SK-N-SH treated with all-trans-retinoic acid at 6 μM for 48 hours (cell line): ENCODE results near the gene CLBA1.

Experiments
- ATAC-seq: fragments of 200-7000 bp; cut with Tn5 transposase; 3 replicates; pipeline ENCODE4 v1.9.1; 2020; ENCODE audit warnings: mild to moderate bottlenecking, moderate library complexity
- ARNTL ChIP-seq: fragments of 450-650 bp; formaldehyde crosslinking; IDR thresholded peaks from 2 replicates; pipeline ENCODE4 v1.5.0; 2020; ENCODE audit warnings: low read depth, mild to moderate bottlenecking, moderate library complexity, borderline replicate concordance
- BACH2 ChIP-seq: fragments of 250-450 bp; sonication (Bioruptor Pico); IDR thresholded peaks from 2 replicates; pipeline ENCODE4 v1.9.0; 2021; ENCODE audit warnings: mild to moderate bottlenecking, borderline replicate concordance
- CSDC2 ChIP-seq: fragments of 250-450 bp; sonication (Bioruptor Pico); IDR thresholded peaks from 2 replicates; pipeline ENCODE4 v1.5.0; 2020; ENCODE audit warnings: mild to moderate bottlenecking, moderate library complexity
- CSRNP3 ChIP-seq: fragments of 250-450 bp; sonication (Bioruptor Pico); IDR thresholded peaks from 2 replicates; pipeline ENCODE4 v1.5.1; 2021; ENCODE audit warnings: mild to moderate bottlenecking, moderate library complexity
- ESRRG ChIP-seq: fragments of 250-450 bp; sonication (Bioruptor Pico); IDR thresholded peaks from 2 replicates; pipeline ENCODE4 v1.6.1; 2021; ENCODE audit warnings: mild to moderate bottlenecking
- OSR1 ChIP-seq: fragments of 250-450 bp; sonication (Bioruptor Pico); IDR thresholded peaks from 2 replicates; pipeline ENCODE4 v1.8.0; 2022; ENCODE audit warnings: moderate library complexity, mild to moderate bottlenecking, inconsistent platforms
- PPARA ChIP-seq: fragments of 250-450 bp; sonication (Bioruptor Pico); IDR thresholded peaks from 2 replicates; pipeline ENCODE4 v1.5.0; 2020; ENCODE audit warnings: mild to moderate bottlenecking, borderline replicate concordance
- RARB ChIP-seq: fragments of 250-450 bp; sonication (Bioruptor Pico); IDR thresholded peaks from 2 replicates; pipeline ENCODE4 v1.8.0; 2021; ENCODE audit warnings: mild to moderate bottlenecking, moderate library complexity
- SNAI2 ChIP-seq: fragments of 250-450 bp; sonication (Bioruptor Pico); IDR thresholded peaks from 2 replicates; pipeline ENCODE4 v1.5.0; 2020; ENCODE audit warnings: mild to moderate bottlenecking, moderate library complexity
- TCF4 ChIP-seq: fragments of 250-450 bp; sonication (Bioruptor Pico); IDR thresholded peaks from 2 replicates; pipeline ENCODE4 v1.8.0; 2021; ENCODE audit warnings: mild to moderate bottlenecking, moderate library complexity, borderline replicate concordance
- TOX ChIP-seq: fragments of 250-450 bp; sonication (Bioruptor Pico); IDR thresholded peaks from 2 replicates; pipeline ENCODE4 v1.8.0; 2021; ENCODE audit warnings: mild to moderate bottlenecking, moderate library complexity, borderline replicate concordance
- TSHZ2 ChIP-seq: fragments of 250-450 bp; sonication (Bioruptor Pico); IDR thresholded peaks from 2 replicates; pipeline ENCODE4 v1.5.0; 2020; ENCODE audit warnings: mild to moderate bottlenecking, moderate library complexity
- ZC3H10 ChIP-seq: fragments of 250-450 bp; sonication (Bioruptor Pico); IDR thresholded peaks from 2 replicates; pipeline ENCODE4 v1.5.1; 2021; ENCODE audit warnings: mild to moderate bottlenecking, moderate library complexity
- ZFP3 ChIP-seq: fragments of 250-450 bp; sonication (Bioruptor Pico); IDR thresholded peaks from 2 replicates; pipeline ENCODE4 v1.5.0; 2020; ENCODE audit warnings: mild to moderate bottlenecking, moderate library complexity
- ZFP30 ChIP-seq: fragments of 450-650 bp; formaldehyde crosslinking; IDR thresholded peaks from 2 replicates; pipeline ENCODE4 v1.5.0; 2022; ENCODE audit warnings: mild to moderate bottlenecking, moderate library complexity
- ZNF565 ChIP-seq: fragments of 450-650 bp; formaldehyde crosslinking; conservative IDR thresholded peaks from 2 replicates; pipeline ENCODE4 v1.5.0; 2020; ENCODE audit warnings: low read depth, mild to moderate bottlenecking, moderate library complexity
- ZNF70 ChIP-seq: fragments of 450-650 bp; formaldehyde crosslinking; IDR thresholded peaks from 2 replicates; pipeline ENCODE4 v1.5.0; 2020; ENCODE audit warnings: mild to moderate bottlenecking, moderate library complexity
- ZNF8 ChIP-seq: fragments of 450-650 bp; formaldehyde crosslinking; IDR thresholded peaks from 2 replicates; pipeline ENCODE4 v1.5.0; 2020; ENCODE audit warnings: mild to moderate bottlenecking, moderate library complexity
- TF ChIP-seq, protein P1 (sequence below): fragments of 250-450 bp; sonication (Bioruptor Pico); IDR thresholded peaks from 2 replicates; pipeline ENCODE4 v1.8.0; 2021; ENCODE audit warnings: low read depth, mild to moderate bottlenecking, moderate library complexity, borderline replicate concordance
- TF ChIP-seq, protein P2 (sequence below): fragments of 250-450 bp; sonication (Bioruptor Pico); IDR thresholded peaks from 2 replicates; pipeline ENCODE4 v1.5.1; 2020; ENCODE audit warnings: low read depth, mild to moderate bottlenecking, moderate library complexity
- TF ChIP-seq, protein P3 (sequence below): fragments of 250-450 bp; sonication (Bioruptor Pico); IDR thresholded peaks from 2 replicates; pipeline ENCODE4 v1.8.0; 2020; ENCODE audit warnings: mild to moderate bottlenecking, moderate library complexity, borderline replicate concordance

The CLBA1 gene

DNA sequence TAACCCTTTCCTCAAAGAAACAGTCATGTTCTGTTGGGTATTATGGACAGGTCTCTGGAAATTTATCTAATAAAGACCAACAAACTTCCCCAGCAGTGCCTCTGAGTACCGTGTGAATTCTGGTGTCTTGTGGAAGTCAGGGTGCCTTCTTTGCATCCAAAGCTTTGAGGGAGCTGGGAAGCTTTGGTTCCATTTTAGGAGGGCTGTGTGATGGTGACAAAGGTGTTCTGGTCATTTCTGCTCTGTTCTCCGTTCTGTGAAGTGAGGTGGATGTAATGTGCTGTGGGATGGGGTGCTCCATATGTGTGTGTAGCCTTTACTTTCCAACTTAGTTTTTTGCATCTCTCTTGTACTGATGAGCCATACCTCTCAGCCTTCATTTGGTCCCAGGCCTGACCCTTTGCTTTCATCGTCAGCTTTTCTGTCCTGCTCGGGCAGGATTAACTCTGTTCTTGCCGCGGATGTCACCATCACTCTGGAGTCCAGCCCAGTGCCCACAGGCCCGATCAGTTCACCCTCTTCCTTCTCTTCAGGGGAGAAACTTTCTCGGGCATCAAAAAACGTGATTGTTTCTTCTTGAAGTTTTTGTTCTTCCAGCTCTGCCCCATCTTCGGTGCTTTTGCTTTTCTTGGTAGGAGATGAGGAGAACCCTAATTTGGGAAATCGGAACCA, 47.8 kb upstream of the CLBA1 start:
- no peak for TF ChIP-seq CSDC2 (CRISPR knock-in tag)
- TF ChIP-seq SNAI2 (CRISPR knock-in tag): no peak
- no peak for TF ChIP-seq OSR1 (CRISPR knock-in tag)
- TF ChIP-seq, protein P1, sequence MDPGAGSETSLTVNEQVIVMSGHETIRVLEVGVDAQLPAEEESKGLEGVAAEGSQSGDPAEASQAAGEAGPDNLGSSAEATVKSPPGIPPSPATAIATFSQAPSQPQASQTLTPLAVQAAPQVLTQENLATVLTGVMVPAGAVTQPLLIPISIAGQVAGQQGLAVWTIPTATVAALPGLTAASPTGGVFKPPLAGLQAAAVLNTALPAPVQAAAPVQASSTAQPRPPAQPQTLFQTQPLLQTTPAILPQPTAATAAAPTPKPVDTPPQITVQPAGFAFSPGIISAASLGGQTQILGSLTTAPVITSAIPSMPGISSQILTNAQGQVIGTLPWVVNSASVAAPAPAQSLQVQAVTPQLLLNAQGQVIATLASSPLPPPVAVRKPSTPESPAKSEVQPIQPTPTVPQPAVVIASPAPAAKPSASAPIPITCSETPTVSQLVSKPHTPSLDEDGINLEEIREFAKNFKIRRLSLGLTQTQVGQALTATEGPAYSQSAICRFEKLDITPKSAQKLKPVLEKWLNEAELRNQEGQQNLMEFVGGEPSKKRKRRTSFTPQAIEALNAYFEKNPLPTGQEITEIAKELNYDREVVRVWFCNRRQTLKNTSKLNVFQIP (CRISPR knock-in tag): no peak
- no peak for TF ChIP-seq ZNF8 (CRISPR knock-in tag)
- TF ChIP-seq RARB: no peak
- no peak for TF ChIP-seq CSRNP3 (CRISPR knock-in tag)
- TF ChIP-seq, protein P2, sequence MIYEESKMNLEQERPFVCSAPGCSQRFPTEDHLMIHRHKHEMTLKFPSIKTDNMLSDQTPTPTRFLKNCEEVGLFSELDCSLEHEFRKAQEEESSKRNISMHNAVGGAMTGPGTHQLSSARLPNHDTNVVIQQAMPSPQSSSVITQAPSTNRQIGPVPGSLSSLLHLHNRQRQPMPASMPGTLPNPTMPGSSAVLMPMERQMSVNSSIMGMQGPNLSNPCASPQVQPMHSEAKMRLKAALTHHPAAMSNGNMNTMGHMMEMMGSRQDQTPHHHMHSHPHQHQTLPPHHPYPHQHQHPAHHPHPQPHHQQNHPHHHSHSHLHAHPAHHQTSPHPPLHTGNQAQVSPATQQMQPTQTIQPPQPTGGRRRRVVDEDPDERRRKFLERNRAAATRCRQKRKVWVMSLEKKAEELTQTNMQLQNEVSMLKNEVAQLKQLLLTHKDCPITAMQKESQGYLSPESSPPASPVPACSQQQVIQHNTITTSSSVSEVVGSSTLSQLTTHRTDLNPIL (CRISPR knock-in tag): no peak
- TF ChIP-seq TSHZ2 (CRISPR knock-in tag): no peak
- TF ChIP-seq ZNF70 (CRISPR knock-in tag): no peak
- TF ChIP-seq ZFP3 (CRISPR knock-in tag): no peak
- TF ChIP-seq ESRRG (CRISPR knock-in tag): no peak
- TF ChIP-seq ZNF565: no peak
- no peak for TF ChIP-seq TOX
- TF ChIP-seq TCF4: no peak
- TF ChIP-seq ARNTL: no peak
- TF ChIP-seq, protein P3, sequence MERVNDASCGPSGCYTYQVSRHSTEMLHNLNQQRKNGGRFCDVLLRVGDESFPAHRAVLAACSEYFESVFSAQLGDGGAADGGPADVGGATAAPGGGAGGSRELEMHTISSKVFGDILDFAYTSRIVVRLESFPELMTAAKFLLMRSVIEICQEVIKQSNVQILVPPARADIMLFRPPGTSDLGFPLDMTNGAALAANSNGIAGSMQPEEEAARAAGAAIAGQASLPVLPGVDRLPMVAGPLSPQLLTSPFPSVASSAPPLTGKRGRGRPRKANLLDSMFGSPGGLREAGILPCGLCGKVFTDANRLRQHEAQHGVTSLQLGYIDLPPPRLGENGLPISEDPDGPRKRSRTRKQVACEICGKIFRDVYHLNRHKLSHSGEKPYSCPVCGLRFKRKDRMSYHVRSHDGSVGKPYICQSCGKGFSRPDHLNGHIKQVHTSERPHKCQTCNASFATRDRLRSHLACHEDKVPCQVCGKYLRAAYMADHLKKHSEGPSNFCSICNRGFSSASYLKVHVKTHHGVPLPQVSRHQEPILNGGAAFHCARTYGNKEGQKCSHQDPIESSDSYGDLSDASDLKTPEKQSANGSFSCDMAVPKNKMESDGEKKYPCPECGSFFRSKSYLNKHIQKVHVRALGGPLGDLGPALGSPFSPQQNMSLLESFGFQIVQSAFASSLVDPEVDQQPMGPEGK: no peak
- no peak for TF ChIP-seq ZC3H10 (CRISPR knock-in tag)
- no peak for TF ChIP-seq ZFP30 (CRISPR knock-in tag)
- TF ChIP-seq BACH2 (CRISPR knock-in tag): no peak
- no peak for ATAC-seq

- TF ChIP-seq, protein P3: no peak
- no peak for TF ChIP-seq ZC3H10 (CRISPR knock-in tag)
- TF ChIP-seq ZNF70 (CRISPR knock-in tag): no peak
- no peak for TF ChIP-seq CSRNP3 (CRISPR knock-in tag)
- TF ChIP-seq PPARA (CRISPR knock-in tag): no peak
- no peak for TF ChIP-seq ZNF8 (CRISPR knock-in tag)
- TF ChIP-seq, protein P2 (CRISPR knock-in tag): no peak
- TF ChIP-seq RARB: no peak
- TF ChIP-seq TSHZ2 (CRISPR knock-in tag): no peak
- TF ChIP-seq OSR1 (CRISPR knock-in tag): no peak
- no peak for TF ChIP-seq CSDC2 (CRISPR knock-in tag)
- ATAC-seq: no peak
Measured at GRCh38 chr14:104938436-104938835, 47.2 kb upstream of the CLBA1 start.
